SK-N-SH (cell line): ENCODE results near the gene NPAS3. TPM values are rescaled to one million over a fixed set of nuclear protein-coding genes. Genes with fewer than 3 reads are reported as not detected.
A peak's percentile ranks its signal among the peaks of the same experiment; 100 is the strongest.

Experiments used
- CTCF ChIA-PET: fragments of 300-600, 350-600 bp; formaldehyde crosslinking; extraction: SDS; loops from one replicate; lab custom pipeline; 2021; lab: Yijun Ruan, JAX
- POLR2A ChIA-PET: fragments of 350-600 bp; sonication (Branson Sonifier 250); formaldehyde crosslinking; extraction: SDS; loops from one replicate; lab custom pipeline; 2020; ENCODE audit warnings: antibody characterized with exemption, inconsistent platforms; lab: Yijun Ruan, JAX
- DNase-seq: peaks from one replicate; pipeline ENCODE4 v3.0.0; 2012
- H2AFZ ChIP-seq: fragments of 200-600 bp; sonication (generic); 2 replicates; pipeline ENCODE4 v1.8.1; 2016; ENCODE audit warnings: antibody characterized with exemption, mild to moderate bottlenecking, low read depth
- H3F3A ChIP-seq: fragments of 200-600 bp; sonication (generic); replicated peaks from 2 replicates; pipeline ENCODE3; 2016; ENCODE audit warnings: antibody characterized with exemption, mild to moderate bottlenecking; ENCODE audit not compliant: insufficient read depth
- H3K27ac ChIP-seq, 2 experiments: fragments of 200-500 bp in 1 of 2; fragments of 200-600 bp in 1 of 2; sonication (Bioruptor generic) in 1 of 2; sonication (generic), shearing (Covaris generic) in 1 of 2; 2 replicates each; pipeline versions ENCODE4 v1.5.1 to v1.6.1; 2014 to 2016; ENCODE audit warnings: low read depth in 2 of 2, inconsistent platforms in 1 of 2, low read length in 1 of 2, mild to moderate bottlenecking in 1 of 2, mixed read lengths in 1 of 2
- H3K27me3 ChIP-seq: fragments of 200-600 bp; sonication (generic), shearing (Covaris generic); 2 replicates; pipeline ENCODE4 v1.6.1; 2016; ENCODE audit warnings: mixed run types; ENCODE audit not compliant: insufficient read depth
- H3K36me3 ChIP-seq, 2 experiments: fragments of 200-500 bp in 1 of 2; fragments of 200-600 bp in 1 of 2; sonication (Bioruptor generic) in 1 of 2; sonication (generic) in 1 of 2; replicated peaks in 1 of 2; 2 replicates each; pipeline versions ENCODE3 to v1.5.1; 2014 to 2016; ENCODE audit warnings: low read length in 1 of 2, mild to moderate bottlenecking in 1 of 2; ENCODE audit not compliant: insufficient read depth in 2 of 2, control insufficient read depth in 1 of 2
- H3K4me1 ChIP-seq, 2 experiments: fragments of 200-500 bp in 1 of 2; fragments of 200-600 bp in 1 of 2; sonication (Bioruptor generic) in 1 of 2; sonication (generic), shearing (Covaris generic) in 1 of 2; 2 replicates each; pipeline versions ENCODE4 v1.5.1 to v1.6.1; 2014 to 2016; ENCODE audit warnings: low read depth in 1 of 2, low read length in 1 of 2, mixed run types in 1 of 2; ENCODE audit not compliant: insufficient read depth in 2 of 2, control insufficient read depth in 1 of 2
- H3K4me2 ChIP-seq: fragments of 200-600 bp; sonication (generic), shearing (Covaris generic); 2 replicates; pipeline ENCODE4 v1.6.1; 2017; ENCODE audit warnings: mixed run types
- H3K4me3 ChIP-seq, 2 experiments: fragments of 200-500 bp in 1 of 2; fragments of 200-600 bp in 1 of 2; sonication (Bioruptor generic) in 1 of 2; sonication (generic), shearing (Covaris generic) in 1 of 2; 2 replicates each; pipeline versions ENCODE4 v1.5.1 to v1.8.1; 2014 to 2016; ENCODE audit warnings: low read depth in 2 of 2, inconsistent platforms in 1 of 2, low read length in 1 of 2, mild to moderate bottlenecking in 1 of 2, mixed read lengths in 1 of 2, moderate library complexity in 1 of 2
- H3K79me2 ChIP-seq: fragments of 200-600 bp; sonication (generic); 2 replicates; pipeline ENCODE4 v1.8.1; 2017; ENCODE audit warnings: mild to moderate bottlenecking; ENCODE audit not compliant: insufficient read depth
- H3K9ac ChIP-seq: fragments of 200-600 bp; sonication (generic); 2 replicates; pipeline ENCODE4 v1.6.1; 2017; ENCODE audit warnings: mixed run types
- H3K9me2 ChIP-seq: fragments of 200-600 bp; sonication (generic); 2 replicates; pipeline ENCODE4 v1.6.1; 2017; ENCODE audit warnings: mixed run types
- H3K9me3 ChIP-seq: fragments of 200-600 bp; sonication (generic); 2 replicates; pipeline ENCODE4 v1.6.1; 2017; ENCODE audit warnings: mixed run types, mild to moderate bottlenecking, moderate library complexity
- H4K20me1 ChIP-seq: fragments of 200-600 bp; sonication (generic); 2 replicates; pipeline ENCODE4 v1.6.1; 2017; ENCODE audit warnings: mild to moderate bottlenecking, mixed run types; ENCODE audit not compliant: insufficient read depth
- CHD2 ChIP-seq: fragments of 150-350 bp; IDR thresholded peaks from 2 replicates; pipeline ENCODE4 v1.6.1; 2018; ENCODE audit warnings: low read length; ENCODE audit not compliant: partially characterized antibody
- ELF1 ChIP-seq: IDR thresholded peaks from 2 replicates; pipeline ENCODE4 v1.4.0; 2012
- EP300 ChIP-seq, 2 experiments: IDR thresholded peaks; 2 replicates each; pipeline versions ENCODE4 v1.4.0 to v1.6.1; 2012; ENCODE audit warnings: borderline replicate concordance in 1 of 2, low read depth in 1 of 2, low read length in 1 of 2
- EZH2phosphoT487 ChIP-seq: fragments of 200-600 bp; sonication (generic); IDR thresholded peaks from 2 replicates; pipeline ENCODE4 v1.6.1; 2017; ENCODE audit warnings: low read depth, mixed run types, mild to moderate bottlenecking, antibody characterized with exemption, moderate library complexity, borderline replicate concordance
- FOSL2 ChIP-seq: IDR thresholded peaks from 2 replicates; pipeline ENCODE4 v1.4.0; 2012; ENCODE audit warnings: low read depth, mild to moderate bottlenecking, moderate library complexity, borderline replicate concordance
- GABPA ChIP-seq: IDR thresholded peaks from 2 replicates; pipeline ENCODE4 v1.4.0; 2012; ENCODE audit warnings: low read depth, mild to moderate bottlenecking
- GATA2 ChIP-seq: sonication (generic); formaldehyde crosslinking; IDR thresholded peaks from 2 replicates; pipeline ENCODE4 v1.5.0; 2020; ENCODE audit warnings: mild to moderate bottlenecking, missing genetic modification reagents
- MAX ChIP-seq: IDR thresholded peaks from 2 replicates; pipeline ENCODE4 v1.4.0; 2012; ENCODE audit warnings: low read depth
- MXI1 ChIP-seq: IDR thresholded peaks from 2 replicates; pipeline ENCODE4 v1.6.1; 2012; ENCODE audit warnings: mild to moderate bottlenecking, low read depth, low read length, improper control_type of control experiment
- NFIC ChIP-seq: IDR thresholded peaks from 2 replicates; pipeline ENCODE4 v1.4.0; 2012; ENCODE audit warnings: borderline replicate concordance
- RAD21 ChIP-seq: IDR thresholded peaks from 2 replicates; pipeline ENCODE4 v1.6.1; 2012; ENCODE audit warnings: mild to moderate bottlenecking, low read length
- RXRA ChIP-seq: IDR thresholded peaks from 2 replicates; pipeline ENCODE4 v1.4.0; 2012; ENCODE audit warnings: low read depth, mild to moderate bottlenecking, borderline replicate concordance
- TCF12 ChIP-seq: IDR thresholded peaks from 2 replicates; pipeline ENCODE4 v1.4.0; 2012
- WGBS: methylation state at CpG from one replicate; pipeline ENCODE4 v1.1.6; 2017; ENCODE audit warnings: low lambda C conversion rate; 5-methylcytosine and 5-hydroxymethylcytosine counted together
- polyA plus RNA-seq, 3 experiments: library from polyadenylated mRNA; depleted of rRNA; stranded (reverse); fragments of >200 nt; gene quantifications; 2 replicates each; pipeline ENCODE4 v1.2.3, GENCODE V29; 2012
- TF ChIP-seq, protein P1 (sequence below): IDR thresholded peaks from 2 replicates; pipeline ENCODE4; 2012

Gene NPAS3
- polyA plus RNA-seq, 1 of the 3 experiments (the other 2 are of a cell fraction), result 4.3 TPM

- peak; percentile 21 for TF ChIP-seq CHD2
- no peak for TF ChIP-seq ELF1
- TF ChIP-seq EP300 (IDR thresholded peaks at IDR 0.05; ENCODE audit: borderline replicate concordance in 1 of 2, low read depth in 1 of 2, low read length in 1 of 2), result peak; percentile 48 to 63
- TF ChIP-seq MXI1, result no peak
- TF ChIP-seq GATA2 (CRISPR knock-in tag), result no peak
- no peak for TF ChIP-seq MAX
- no peak for TF ChIP-seq RXRA
- peak; percentile 20; the same call in 1 of the 2 replicates for TF ChIP-seq FOSL2
- TF ChIP-seq, protein P1, sequence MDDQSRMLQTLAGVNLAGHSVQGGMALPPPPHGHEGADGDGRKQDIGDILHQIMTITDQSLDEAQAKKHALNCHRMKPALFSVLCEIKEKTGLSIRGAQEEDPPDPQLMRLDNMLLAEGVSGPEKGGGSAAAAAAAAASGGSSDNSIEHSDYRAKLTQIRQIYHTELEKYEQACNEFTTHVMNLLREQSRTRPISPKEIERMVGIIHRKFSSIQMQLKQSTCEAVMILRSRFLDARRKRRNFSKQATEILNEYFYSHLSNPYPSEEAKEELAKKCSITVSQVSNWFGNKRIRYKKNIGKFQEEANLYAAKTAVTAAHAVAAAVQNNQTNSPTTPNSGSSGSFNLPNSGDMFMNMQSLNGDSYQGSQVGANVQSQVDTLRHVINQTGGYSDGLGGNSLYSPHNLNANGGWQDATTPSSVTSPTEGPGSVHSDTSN, result peak; percentile 89
- no peak for TF ChIP-seq EZH2phosphoT487
These were observed 517.1 kb downstream of the NPAS3 start (continued) for GRCh38 chr14:33455654-33456345.

DNA sequence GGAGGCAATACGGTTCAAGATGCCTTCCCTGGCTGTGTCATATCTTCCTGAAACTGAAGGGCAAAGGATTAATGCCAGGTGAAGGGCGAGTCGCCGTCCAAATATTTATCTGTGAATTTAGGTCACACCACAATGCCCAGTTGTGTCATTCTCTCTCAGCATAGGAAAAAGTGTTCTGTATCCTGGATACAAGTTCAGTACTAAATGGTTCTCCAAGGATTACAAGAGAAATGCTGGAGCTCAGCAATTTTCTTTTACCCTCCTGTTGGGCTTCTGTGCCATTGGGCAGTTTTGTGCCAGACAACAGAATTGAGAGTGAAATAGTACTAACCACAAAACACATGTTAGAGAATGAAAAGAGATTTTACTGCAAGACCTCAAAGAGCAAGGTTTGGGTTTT is 518.3 kb downstream of the NPAS3 start:
- Histone ChIP-seq H3K4me1 (peaks cover 12 to 17% of the 10 kb centered on the region in 2 experiments; a peak in 2 of 4 replicates), H3K4me2 (no peak overlapping the region), H3K36me3 (no peaks in the 10 kb centered on the region), H2AFZ (no peak overlapping the region), H3F3A (no peaks in the 10 kb centered on the region), H4K20me1 (no peaks in the 10 kb centered on the region), H3K9ac (no peak overlapping the region), H3K79me2 (no peaks in the 10 kb centered on the region), H3K4me3 (no peak overlapping the region), H3K9me2 (no peaks in the 10 kb centered on the region), H3K27ac (no peak overlapping the region; a peak in 1 of 4 replicates), H3K27me3 (no peaks in the 10 kb centered on the region), H3K9me3 (no peaks in the 10 kb centered on the region)
- 75% methylated on average over 4 of the region's 4 CpGs for WGBS
- ChIA-PET POLR2A (no interaction called here), CTCF (interaction anchor here (1.5 kb wide), 1 partner anchor 336 kb away, joined by 6 read pairs; no protein-coding TSS in a partner anchor)
- no peak for DNase-seq
- TF ChIP-seq RAD21, result no peak
- TF ChIP-seq TCF12, result peak; percentile 52; the same call in 1 of the 2 replicates
- no peak for TF ChIP-seq GABPA
- TF ChIP-seq EP300 (IDR thresholded peaks at IDR 0.05; ENCODE audit: borderline replicate concordance in 1 of 2, low read depth in 1 of 2, low read length in 1 of 2), result 0 out of 4 replicates have a peak, but pooled peaks of 1 of the 2 experiments have one; percentile 11

- Histone ChIP-seq H3K9me2 (no peaks in the 10 kb centered on the region), H4K20me1 (no peaks in the 10 kb centered on the region), H3K4me2 (no peak overlapping the region), H3K36me3 (no peaks in the 10 kb centered on the region), H3K79me2 (no peaks in the 10 kb centered on the region), H3K4me3 (no peak overlapping the region), H3K27me3 (no peaks in the 10 kb centered on the region)
- DNase-seq, result no peak
- POLR2A ChIA-PET, result no interaction called here
- 81% methylated on average over 7 of the region's 7 CpGs for WGBS
- no peak for TF ChIP-seq NFIC
- TF ChIP-seq, all 33 proteins: peak for 0
- Histone ChIP-seq H3K27ac (no peak overlapping the region), H3K9ac (no peak overlapping the region), H2AFZ (no peak overlapping the region), H3K9me3 (no peaks in the 10 kb centered on the region), H3K4me1 (peaks cover 12 to 17% of the 10 kb centered on the region in 2 experiments; a peak in 2 of 4 replicates), H3F3A (no peaks in the 10 kb centered on the region)
- CTCF ChIA-PET, result no interaction called here
These were observed 518.9 kb downstream of the NPAS3 start for GRCh38 chr14:33457617-33458016.
